Neural progenitor cell (in vitro differentiated cells): ENCODE results near the gene C16orf54. TPM values are rescaled to one million over a fixed set of nuclear protein-coding genes. Genes with fewer than 3 reads are reported as not detected.

Experiments used
- DNase-seq: peaks from one replicate; pipeline ENCODE4 v3.0.0-alpha.2; 2016; ENCODE audit warnings: low spot score
- H2AFZ ChIP-seq: fragments of 200-600 bp; sonication (generic); replicated peaks from 2 replicates; pipeline ENCODE4 v1.6.1; 2016; ENCODE audit warnings: antibody characterized with exemption
- H3F3A ChIP-seq: fragments of 200-600 bp; sonication (generic); 2 replicates; pipeline ENCODE4 v1.6.1; 2016; ENCODE audit warnings: antibody characterized with exemption, low read depth
- H3K27ac ChIP-seq: fragments of 200-600 bp; sonication (generic); 2 replicates; pipeline ENCODE4 v1.5.1; 2016; ENCODE audit warnings: mild to moderate bottlenecking
- H3K27me3 ChIP-seq: fragments of 200-600 bp; sonication (generic); 2 replicates; pipeline ENCODE4 v1.6.1; 2016; ENCODE audit warnings: mild to moderate bottlenecking, moderate library complexity
- H3K36me3 ChIP-seq: fragments of 200-600 bp; sonication (generic); 2 replicates; pipeline ENCODE4 v1.5.1; 2016
- H3K4me1 ChIP-seq: fragments of 200-600 bp; sonication (generic); 2 replicates; pipeline ENCODE4 v1.6.1; 2016; ENCODE audit warnings: mixed run types
- H3K4me2 ChIP-seq: fragments of 200-600 bp; sonication (generic); 2 replicates; pipeline ENCODE4 v1.6.1; 2016
- H3K4me3 ChIP-seq: fragments of 200-600 bp; sonication (generic); 2 replicates; pipeline ENCODE4 v1.5.1; 2016
- H3K79me2 ChIP-seq: fragments of 200-600 bp; sonication (generic); 2 replicates; pipeline ENCODE4 v1.6.1; 2016; ENCODE audit warnings: low read depth
- H3K9ac ChIP-seq: fragments of 200-600 bp; sonication (generic); 2 replicates; pipeline ENCODE4 v1.6.1; 2016
- H3K9me3 ChIP-seq: fragments of 200-600 bp; sonication (generic); 2 replicates; pipeline ENCODE4 v1.5.1; 2016; ENCODE audit warnings: low read depth
- H4K20me1 ChIP-seq: fragments of 200-600 bp; sonication (generic); 2 replicates; pipeline ENCODE4 v1.6.1; 2016; ENCODE audit warnings: low read depth
- H3K27ac Mint-ChIP-seq: 3 replicates; pipeline ENCODE4 v1.8.0; 2021; ENCODE audit warnings: mixed read lengths
- H3K27me3 Mint-ChIP-seq: 2 replicates; pipeline ENCODE4 v1.8.0; 2022; ENCODE audit warnings: low read depth, mild to moderate bottlenecking, inconsistent platforms, moderate library complexity, mixed read lengths; ENCODE audit not compliant: insufficient read depth
- H3K36me3 Mint-ChIP-seq: 3 replicates; pipeline ENCODE4 v1.8.0; 2021; ENCODE audit warnings: mixed read lengths
- H3K4me1 Mint-ChIP-seq: 3 replicates; pipeline ENCODE4 v1.8.0; 2021; ENCODE audit warnings: mixed read lengths
- H3K4me3 Mint-ChIP-seq: 3 replicates; pipeline ENCODE4 v1.8.0; 2021; ENCODE audit warnings: mild to moderate bottlenecking, moderate library complexity, mixed read lengths
- H3K9me3 Mint-ChIP-seq: 3 replicates; pipeline ENCODE4 v1.8.0; 2020; ENCODE audit warnings: mixed read lengths
- CTCF ChIP-seq: fragments of 200-600 bp; sonication (generic); IDR thresholded peaks from 2 replicates; pipeline ENCODE4 v1.5.1; 2017; ENCODE audit warnings: antibody characterized with exemption, mild to moderate bottlenecking
- EZH2 ChIP-seq: fragments of 200-600 bp; sonication (generic); IDR thresholded peaks from 2 replicates; pipeline ENCODE4 v1.6.1; 2017; ENCODE audit warnings: antibody characterized with exemption, mild to moderate bottlenecking, moderate library complexity
- EZH2phosphoT487 ChIP-seq: fragments of 200-600 bp; sonication (generic); IDR thresholded peaks from 2 replicates; pipeline ENCODE4 v1.6.1; 2017; ENCODE audit warnings: antibody characterized with exemption
- total RNA-seq: library from RNA; depleted of rRNA; stranded (reverse); fragments of >200 nt; gene quantifications from 2 replicates; pipeline ENCODE4 v1.2.3, GENCODE V29; 2015; ENCODE audit warnings: low replicate concordance

Gene C16orf54
- total RNA-seq, 1 donor from 2014 or later, result not detected

- Histone ChIP-seq H3K27ac (no peak overlapping the region), H3K27me3 (no peaks in the 10 kb centered on the region), H3K9ac (no peak overlapping the region), H3K36me3 (no peaks in the 10 kb centered on the region), H2AFZ (no peak overlapping the region), H3K79me2 (peaks cover 51% of the 10 kb centered on the region), H3K9me3 (no peaks in the 10 kb centered on the region), H3K4me3 (no peak overlapping the region), H3K4me2 (no peak overlapping the region), H3F3A (peaks cover 19% of the 10 kb centered on the region), H3K4me1 (no peaks in the 10 kb centered on the region), H4K20me1 (no peaks in the 10 kb centered on the region)
- H3K4me1 Mint-ChIP-seq, result peaks cover 6% of the 10 kb centered on the region
- peaks cover 4% of the 10 kb centered on the region for H3K27me3 Mint-ChIP-seq
- H3K27ac Mint-ChIP-seq, result no peak overlapping the region
- TF ChIP-seq EZH2phosphoT487 (no peak), EZH2 (no peak), CTCF (no peak)
- H3K4me3 Mint-ChIP-seq, result no peak overlapping the region
- H3K36me3 Mint-ChIP-seq, result no peaks in the 10 kb centered on the region
- H3K9me3 Mint-ChIP-seq, result no peaks in the 10 kb centered on the region
- no peak for DNase-seq
Measured at GRCh38 chr16:29717113-29717512, 28.7 kb downstream of the C16orf54 start.

GRCh38 chr16:29714972-29715371, 30.8 kb downstream of the C16orf54 start:
- Histone ChIP-seq H3K4me2 (no peak overlapping the region), H2AFZ (no peak overlapping the region), H4K20me1 (no peaks in the 10 kb centered on the region), H3K4me1 (peaks cover 5% of the 10 kb centered on the region), H3K79me2 (peaks cover 71% of the 10 kb centered on the region), H3K9me3 (no peaks in the 10 kb centered on the region), H3K4me3 (no peak overlapping the region), H3K27ac (no peak overlapping the region), H3K9ac (no peak overlapping the region), H3K36me3 (no peaks in the 10 kb centered on the region), H3K27me3 (no peaks in the 10 kb centered on the region), H3F3A (peaks cover 38% of the 10 kb centered on the region)
- TF ChIP-seq CTCF (no peak), EZH2phosphoT487 (no peak), EZH2 (no peak)
- no peak for DNase-seq
- Mint-ChIP-seq H3K4me1 (peaks cover 11% of the 10 kb centered on the region), H3K27ac (no peak overlapping the region), H3K4me3 (no peak overlapping the region), H3K36me3 (no peaks in the 10 kb centered on the region), H3K9me3 (no peaks in the 10 kb centered on the region), H3K27me3 (peaks cover 6% of the 10 kb centered on the region)

GRCh38 chr16:29714396-29714795, 31.4 kb downstream of the C16orf54 start:
- no peaks in the 10 kb centered on the region for H3K36me3 Mint-ChIP-seq
- H3K27ac Mint-ChIP-seq, result no peak overlapping the region
- Histone ChIP-seq H3K9me3 (no peaks in the 10 kb centered on the region), H3K9ac (no peak overlapping the region), H3K27me3 (no peaks in the 10 kb centered on the region), H3K4me1 (peaks cover 11% of the 10 kb centered on the region), H4K20me1 (no peaks in the 10 kb centered on the region), H3F3A (peaks cover 44% of the 10 kb centered on the region), H2AFZ (no peak overlapping the region), H3K27ac (no peak overlapping the region), H3K79me2 (peaks cover 76% of the 10 kb centered on the region), H3K36me3 (no peaks in the 10 kb centered on the region), H3K4me3 (no peak overlapping the region), H3K4me2 (no peak overlapping the region)
- H3K9me3 Mint-ChIP-seq, result no peaks in the 10 kb centered on the region
- H3K27me3 Mint-ChIP-seq, result peaks cover 6% of the 10 kb centered on the region
- TF ChIP-seq EZH2phosphoT487, result no peak
- no peak for TF ChIP-seq CTCF
- no peak for TF ChIP-seq EZH2
- no peak overlapping the region for H3K4me3 Mint-ChIP-seq
- peaks cover 15% of the 10 kb centered on the region for H3K4me1 Mint-ChIP-seq
- DNase-seq, result no peak
